T-helper 2 cell treated with Interferon-gamma antibody and Interleukin-4, amounts not matched to agents 5 μg/mL and 100 μg/mL, for 36 hours (primary cell): ENCODE data around the gene SOX30.

Experiments used
- DNase-seq: peaks from one replicate; pipeline ENCODE4 v3.0.0; 2021; ENCODE audit warnings: low spot score
- H3K27ac Mint-ChIP-seq: one replicate; pipeline ENCODE4 v1.8.0; 2021; ENCODE audit warnings: mild to moderate bottlenecking, mixed read lengths
- H3K27me3 Mint-ChIP-seq: one replicate; pipeline ENCODE4 v1.8.0; 2021; ENCODE audit warnings: low read depth, mixed read lengths
- H3K36me3 Mint-ChIP-seq: one replicate; pipeline ENCODE4 v1.8.0; 2021; ENCODE audit warnings: low read depth, mixed read lengths
- H3K4me1 Mint-ChIP-seq: one replicate; pipeline ENCODE4 v1.8.0; 2021; ENCODE audit warnings: low read depth, mixed read lengths
- H3K4me3 Mint-ChIP-seq: one replicate; pipeline ENCODE4 v1.8.0; 2022; ENCODE audit warnings: mild to moderate bottlenecking, moderate library complexity, mixed read lengths
- H3K9me3 Mint-ChIP-seq: one replicate; pipeline ENCODE4 v1.8.0; 2021; ENCODE audit warnings: mixed read lengths

The SOX30 gene

DNA sequence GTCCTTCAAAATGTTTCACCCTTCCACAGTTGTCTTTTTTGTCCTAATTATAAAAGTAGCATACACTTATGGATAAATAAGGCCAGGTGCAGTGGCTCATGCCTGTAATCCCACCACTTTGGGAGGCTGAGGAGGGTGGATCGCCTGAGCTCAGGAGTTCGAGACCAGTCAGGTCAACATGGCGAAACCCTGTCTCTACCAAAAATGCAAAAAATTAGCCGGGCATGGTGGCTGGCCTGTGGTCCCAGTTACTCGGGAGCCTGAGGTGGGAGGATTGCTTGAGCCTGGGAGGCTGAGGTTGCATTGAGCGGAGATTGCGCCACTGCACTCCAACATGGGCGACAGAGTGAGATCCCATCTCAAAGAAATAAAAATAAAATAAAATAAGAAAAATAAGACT, 20.7 kb upstream of the SOX30 start:
- peaks cover 28% of the 10 kb centered on the region for H3K27me3 Mint-ChIP-seq
- no peak for DNase-seq
- H3K27ac Mint-ChIP-seq, result no peak overlapping the region
- H3K9me3 Mint-ChIP-seq, result no peaks in the 10 kb centered on the region
- peak overlapping the region; percentile 85 for H3K4me3 Mint-ChIP-seq
- peaks cover 27% of the 10 kb centered on the region for H3K4me1 Mint-ChIP-seq
- H3K36me3 Mint-ChIP-seq, result peaks cover 4% of the 10 kb centered on the region

DNA sequence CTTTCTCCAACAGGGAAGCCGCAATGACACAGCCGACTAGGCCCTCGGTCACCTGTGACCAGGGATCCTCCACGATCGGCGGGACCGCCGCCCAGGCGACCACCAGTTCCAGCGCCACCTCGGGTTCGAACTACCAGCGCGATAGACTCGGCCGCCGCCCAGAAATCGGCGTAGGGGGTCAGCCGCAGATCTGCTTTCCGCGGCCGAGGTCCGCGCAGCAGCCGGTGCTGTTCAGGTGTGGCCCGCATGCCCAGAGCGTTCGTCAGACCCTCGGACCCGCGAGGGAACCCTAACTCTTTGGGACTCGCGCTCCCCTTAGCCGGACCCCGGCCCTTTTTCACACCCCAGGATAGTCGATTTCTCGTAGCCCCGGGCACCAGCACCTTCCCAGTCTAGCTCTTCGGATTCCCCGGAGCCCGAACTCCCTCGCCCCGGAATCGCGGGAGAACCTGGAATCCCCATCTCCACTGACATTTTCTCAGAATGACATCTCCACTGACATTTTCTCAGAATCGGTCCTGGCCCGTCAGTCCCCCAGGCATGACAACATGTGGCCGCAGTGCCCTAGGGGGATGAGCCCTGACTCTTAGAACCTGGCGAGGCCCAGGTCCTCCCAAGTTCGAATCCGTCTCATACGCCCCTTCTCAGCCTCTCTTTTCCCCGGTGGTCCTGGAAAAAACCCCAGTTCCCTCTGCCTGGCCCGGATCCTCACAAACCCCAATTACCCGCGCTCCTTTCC, 19.5 kb upstream of the SOX30 start:
- Mint-ChIP-seq H3K27ac (peak overlapping the region; percentile 78), H3K4me3 (peak overlapping the region; percentile 85), H3K27me3 (peaks cover 28% of the 10 kb centered on the region), H3K36me3 (peaks cover 4% of the 10 kb centered on the region), H3K9me3 (no peaks in the 10 kb centered on the region), H3K4me1 (peaks cover 29% of the 10 kb centered on the region)
- no peak for DNase-seq

DNA sequence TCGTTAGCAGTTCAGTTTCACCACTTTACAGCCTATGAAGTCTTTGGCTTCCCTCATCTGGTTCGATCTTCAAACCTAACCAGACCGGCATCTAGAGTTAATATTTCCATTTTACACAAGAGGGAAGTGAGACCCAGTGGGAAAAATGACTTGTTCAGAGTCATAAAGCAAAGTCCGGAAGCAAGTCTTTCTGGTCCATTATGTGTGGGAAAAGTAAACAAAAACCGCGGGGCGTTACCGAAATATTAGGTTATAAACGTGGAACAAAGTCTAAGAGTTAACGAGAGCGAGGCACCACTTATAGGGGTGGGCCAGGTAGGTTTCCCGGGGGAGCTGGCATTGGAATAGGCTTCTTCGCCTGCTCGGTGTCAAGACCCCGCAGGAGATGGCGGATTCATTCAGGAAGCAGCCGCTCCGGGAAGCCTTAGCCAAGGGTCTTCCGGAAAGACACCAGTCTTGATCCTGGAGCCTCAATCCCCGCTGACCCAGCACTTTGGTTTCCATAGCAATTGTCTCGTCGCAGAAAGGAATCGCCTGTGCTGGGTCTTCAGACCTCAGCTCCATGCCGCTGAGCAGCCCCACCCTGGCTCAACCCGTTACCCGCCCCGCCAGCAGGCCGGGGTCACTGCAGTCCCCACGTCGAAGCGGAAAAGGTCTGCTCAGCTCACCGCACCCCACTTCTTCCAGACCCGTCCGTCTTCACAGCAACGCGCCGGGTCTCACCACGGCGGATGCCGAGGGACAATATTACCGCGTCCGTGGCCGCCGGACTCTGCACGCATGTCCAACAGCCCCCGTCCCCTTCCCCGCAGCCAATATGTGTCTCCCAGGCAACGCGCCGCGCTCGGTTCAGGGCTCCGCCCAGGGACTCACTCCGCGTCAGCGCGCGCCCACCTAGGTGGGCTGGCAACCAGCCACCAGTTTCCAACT, 18.7 kb upstream of the SOX30 start, which contains the start of gene C5orf52:
C5orf52 (plus strand) TSS at position 872 of the 930 bp plus-strand sequence. CDS start 82 bp downstream, outside the sequence.
- peak; percentile 30 for DNase-seq
- Mint-ChIP-seq H3K27ac (peak within 1 kb of the TSS; percentile 78), H3K27me3 (peaks cover 28% of the 10 kb centered on the region), H3K4me1 (peaks cover 29% of the 10 kb centered on the region), H3K36me3 (peaks cover 4% of the 10 kb centered on the region), H3K9me3 (no peaks in the 10 kb centered on the region), H3K4me3 (peak within 1 kb of the TSS; percentile 85)

DNA sequence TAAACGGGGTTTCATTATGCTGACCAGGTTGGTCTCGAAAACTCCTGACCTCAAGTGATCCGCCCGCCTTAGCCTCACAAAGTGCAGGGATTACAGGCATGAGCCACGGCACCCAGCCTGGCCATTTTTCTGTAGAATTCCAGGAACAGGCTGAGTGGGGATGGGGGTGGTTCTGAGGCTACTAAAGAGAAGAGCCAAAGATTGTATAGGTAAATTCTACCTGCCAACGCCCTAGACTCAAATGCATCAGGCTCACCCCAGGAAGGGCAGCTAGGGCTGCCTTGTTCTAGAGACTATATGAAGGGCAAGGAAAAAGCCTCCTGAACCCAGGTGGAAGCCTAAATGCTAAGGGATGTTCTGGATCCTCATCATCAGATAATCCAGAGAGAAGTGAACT, 17.5 kb upstream of the SOX30 start:
- H3K9me3 Mint-ChIP-seq, result peaks cover 2% of the 10 kb centered on the region
- no peak overlapping the region for H3K27ac Mint-ChIP-seq
- peaks cover 28% of the 10 kb centered on the region for H3K27me3 Mint-ChIP-seq
- no peak for DNase-seq
- peaks cover 5% of the 10 kb centered on the region for H3K36me3 Mint-ChIP-seq
- H3K4me3 Mint-ChIP-seq, result peak overlapping the region; percentile 85
- H3K4me1 Mint-ChIP-seq, result peaks cover 29% of the 10 kb centered on the region

DNA sequence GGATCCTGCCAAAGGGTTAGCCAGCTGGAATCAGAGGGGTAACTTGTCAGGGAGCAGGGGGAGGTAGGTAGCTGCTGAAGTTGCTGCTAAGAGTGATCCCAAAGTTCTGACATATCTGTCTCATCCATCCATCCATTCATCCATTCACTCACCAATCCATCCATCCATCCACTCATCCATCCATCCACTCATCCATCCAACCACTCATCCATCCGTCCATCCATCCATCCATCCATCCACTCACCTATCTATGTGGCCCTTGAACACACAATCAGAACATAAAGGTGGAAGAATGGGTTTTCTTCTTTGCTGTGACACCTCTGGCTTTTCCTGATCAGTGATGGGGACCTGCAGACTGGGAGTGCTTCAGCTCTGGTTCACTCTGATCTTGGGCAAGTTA, 16.1 kb upstream of the SOX30 start:
- H3K9me3 Mint-ChIP-seq, result peaks cover 7% of the 10 kb centered on the region
- H3K27ac Mint-ChIP-seq, result no peak overlapping the region

DNA sequence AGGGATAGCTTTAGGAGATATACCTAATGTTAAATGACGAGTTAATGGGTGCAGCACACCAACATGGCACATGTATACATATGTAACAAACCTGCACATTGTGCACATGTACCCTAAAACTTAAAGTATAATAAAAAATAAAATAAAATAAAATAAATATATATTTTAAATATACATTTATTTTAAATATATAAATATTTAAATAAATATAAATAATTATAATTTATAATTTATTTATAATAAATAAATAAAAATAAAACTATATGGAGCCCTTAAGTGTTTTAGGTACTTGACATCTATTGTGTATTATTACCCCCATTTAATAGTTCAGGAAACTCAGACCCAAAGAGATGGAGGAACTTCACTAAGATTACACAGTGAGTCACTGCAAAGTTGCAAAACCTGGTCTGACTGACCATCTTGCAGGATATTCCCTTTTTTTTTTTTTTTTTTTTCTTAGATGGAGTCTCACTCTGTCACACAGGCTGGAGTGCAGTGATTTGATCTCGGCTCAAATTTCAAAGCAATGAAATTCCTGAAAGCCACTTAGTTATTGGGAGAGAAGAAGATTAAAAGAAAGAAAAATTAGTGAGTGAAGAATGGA, 13.3 kb upstream of the SOX30 start:
- peaks cover 4% of the 10 kb centered on the region for H3K27me3 Mint-ChIP-seq
- no peak overlapping the region for H3K27ac Mint-ChIP-seq
- DNase-seq, result no peak
- peaks cover 20% of the 10 kb centered on the region for H3K9me3 Mint-ChIP-seq
- peaks cover 15% of the 10 kb centered on the region for H3K4me1 Mint-ChIP-seq
- peaks cover 10% of the 10 kb centered on the region for H3K36me3 Mint-ChIP-seq
- H3K4me3 Mint-ChIP-seq, result no peak overlapping the region

More for the DNA sequence above, 16.1 kb upstream of the SOX30 start:
- DNase-seq, result no peak
- H3K4me3 Mint-ChIP-seq, result no peak overlapping the region
- H3K4me1 Mint-ChIP-seq, result peaks cover 29% of the 10 kb centered on the region
- H3K27me3 Mint-ChIP-seq, result peaks cover 25% of the 10 kb centered on the region
- H3K36me3 Mint-ChIP-seq, result peaks cover 12% of the 10 kb centered on the region

DNA sequence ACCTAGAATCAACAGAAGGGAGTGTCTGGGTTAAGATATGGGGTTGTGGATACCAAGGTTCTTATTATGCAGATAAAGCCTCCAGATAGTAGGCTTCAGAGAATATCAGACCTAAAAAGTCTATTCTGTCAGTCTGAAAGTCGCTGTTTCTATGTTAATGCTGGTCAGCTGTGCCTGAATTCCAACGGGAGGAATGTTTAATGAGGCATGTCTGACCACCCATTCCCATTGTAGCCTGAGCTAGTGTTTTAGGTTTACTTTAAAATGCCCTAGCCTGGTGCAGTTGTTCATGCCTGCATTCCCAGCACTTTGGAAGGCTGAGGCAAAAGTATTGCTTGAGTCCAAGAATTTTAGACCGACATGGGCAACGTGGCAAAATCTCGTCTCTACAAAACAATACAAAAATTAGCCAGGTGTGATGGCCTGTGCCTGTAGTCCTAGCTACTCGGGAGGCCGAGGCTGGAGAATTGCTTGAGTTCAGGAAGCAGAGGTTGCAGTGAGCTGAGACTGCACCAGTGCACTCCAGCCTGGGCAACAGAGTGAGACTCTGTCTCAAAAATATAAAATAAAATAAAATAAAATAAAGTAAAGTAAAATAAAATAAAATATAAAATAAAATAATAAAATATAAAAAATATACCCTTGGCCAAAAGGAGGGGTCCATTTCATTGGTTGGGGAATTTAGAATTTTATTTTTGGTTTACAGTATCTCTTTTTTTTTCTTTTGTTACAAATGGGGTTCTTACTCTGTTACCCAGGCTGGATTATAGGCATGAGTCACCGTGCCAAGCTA, 7.8 kb upstream of the SOX30 start:
- H3K9me3 Mint-ChIP-seq, result peaks cover 57% of the 10 kb centered on the region
- peaks cover 3% of the 10 kb centered on the region for H3K4me1 Mint-ChIP-seq
- peaks cover 2% of the 10 kb centered on the region for H3K27me3 Mint-ChIP-seq
- H3K27ac Mint-ChIP-seq, result no peak overlapping the region
- peaks cover 28% of the 10 kb centered on the region for H3K36me3 Mint-ChIP-seq
- DNase-seq, result no peak
- H3K4me3 Mint-ChIP-seq, result no peak overlapping the region

DNA sequence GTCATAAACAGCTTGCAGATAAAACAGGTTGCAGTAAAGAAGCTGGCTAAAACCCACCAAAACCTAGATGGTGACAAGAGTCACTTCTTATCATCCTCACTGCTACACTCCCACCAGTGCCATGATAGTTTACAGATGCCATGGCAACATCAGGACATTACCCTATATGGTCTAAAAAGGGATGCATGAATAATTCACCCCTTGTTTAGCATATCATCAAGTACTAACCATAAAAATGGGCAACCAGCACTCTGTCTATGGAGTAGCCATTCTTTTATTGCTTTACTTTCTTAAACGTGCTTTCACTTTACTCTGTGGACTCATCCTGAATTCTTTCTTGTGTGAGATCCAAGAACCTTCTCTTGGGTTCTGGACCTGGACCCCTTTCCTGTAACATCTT, 6.7 kb upstream of the SOX30 start:
- H3K4me3 Mint-ChIP-seq, result no peak overlapping the region
- H3K36me3 Mint-ChIP-seq, result peaks cover 22% of the 10 kb centered on the region
- no peak overlapping the region for H3K27ac Mint-ChIP-seq
- peaks cover 2% of the 10 kb centered on the region for H3K27me3 Mint-ChIP-seq
- DNase-seq, result no peak
- H3K9me3 Mint-ChIP-seq, result peaks cover 57% of the 10 kb centered on the region
- peaks cover 3% of the 10 kb centered on the region for H3K4me1 Mint-ChIP-seq

DNA sequence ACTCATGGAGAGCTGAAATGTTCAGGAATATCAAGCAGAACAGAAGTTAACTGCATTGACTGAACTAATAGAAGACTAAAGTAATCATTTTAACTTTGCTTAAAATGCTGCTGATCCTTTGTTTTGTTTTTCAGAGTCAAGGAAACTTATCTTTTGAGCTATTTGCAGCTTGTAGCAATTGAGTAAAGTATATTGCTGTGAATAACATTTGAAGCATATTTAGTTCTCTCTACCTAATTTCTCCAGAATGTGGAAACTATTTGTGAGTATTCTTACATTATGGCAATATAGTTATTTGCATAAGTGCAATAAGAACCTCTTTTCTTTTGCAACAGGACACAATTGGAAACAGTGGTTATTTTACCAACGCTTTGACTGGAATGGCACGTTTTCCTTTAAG, 5.3 kb upstream of the SOX30 start:
- peaks cover 4% of the 10 kb centered on the region for H3K27me3 Mint-ChIP-seq
- peaks cover 67% of the 10 kb centered on the region for H3K9me3 Mint-ChIP-seq
- no peak for DNase-seq
- H3K4me3 Mint-ChIP-seq, result no peak overlapping the region
- H3K27ac Mint-ChIP-seq, result no peak overlapping the region
- H3K4me1 Mint-ChIP-seq, result peaks cover 11% of the 10 kb centered on the region
- H3K36me3 Mint-ChIP-seq, result peaks cover 30% of the 10 kb centered on the region

DNA sequence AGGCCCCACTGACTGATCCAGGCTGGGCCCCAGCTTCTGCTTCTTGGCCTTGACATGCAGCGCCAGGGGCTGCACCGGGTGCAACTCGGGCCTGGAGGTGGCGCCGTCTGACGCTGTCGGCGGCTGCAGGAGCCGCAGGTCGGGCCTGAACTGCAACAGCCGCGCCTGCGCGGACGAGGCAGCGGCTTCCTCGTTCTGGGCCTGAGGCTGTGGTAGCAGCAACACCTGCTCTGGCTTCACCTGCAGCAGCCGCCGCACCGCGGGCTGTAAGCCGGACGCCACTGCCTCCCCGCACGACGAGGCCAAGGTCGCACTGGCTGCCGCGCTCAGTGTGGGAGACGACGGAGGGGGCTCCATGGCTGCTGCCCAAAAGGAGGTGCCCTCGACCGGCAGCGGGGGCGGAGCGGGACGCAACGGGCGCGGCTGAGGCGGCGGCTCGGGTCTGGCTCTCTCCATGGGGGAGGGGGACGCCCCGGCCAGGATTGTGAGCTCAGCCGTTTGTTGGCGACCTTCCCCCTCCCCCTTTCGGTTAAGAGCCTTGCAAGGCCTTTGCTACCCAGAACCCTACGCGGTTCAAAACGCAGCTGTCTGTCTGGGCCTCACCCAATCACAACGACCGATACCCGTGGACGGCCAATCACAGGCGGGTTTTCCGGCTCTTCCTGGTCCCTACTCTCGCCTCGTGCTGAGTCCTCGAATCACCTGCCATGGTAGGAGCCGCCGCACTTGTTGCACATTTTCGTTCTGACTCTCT, 438 bp downstream of the SOX30 start:
- H3K4me1 Mint-ChIP-seq, result peaks cover 11% of the 10 kb centered on the region
- peak; percentile 72 for DNase-seq
- H3K27me3 Mint-ChIP-seq, result peaks cover 4% of the 10 kb centered on the region
- H3K27ac Mint-ChIP-seq, result peak overlapping the region; percentile 85
- H3K36me3 Mint-ChIP-seq, result peaks cover 18% of the 10 kb centered on the region
- peak overlapping the region; percentile 75 for H3K4me3 Mint-ChIP-seq
- H3K9me3 Mint-ChIP-seq, result peaks cover 40% of the 10 kb centered on the region

DNA sequence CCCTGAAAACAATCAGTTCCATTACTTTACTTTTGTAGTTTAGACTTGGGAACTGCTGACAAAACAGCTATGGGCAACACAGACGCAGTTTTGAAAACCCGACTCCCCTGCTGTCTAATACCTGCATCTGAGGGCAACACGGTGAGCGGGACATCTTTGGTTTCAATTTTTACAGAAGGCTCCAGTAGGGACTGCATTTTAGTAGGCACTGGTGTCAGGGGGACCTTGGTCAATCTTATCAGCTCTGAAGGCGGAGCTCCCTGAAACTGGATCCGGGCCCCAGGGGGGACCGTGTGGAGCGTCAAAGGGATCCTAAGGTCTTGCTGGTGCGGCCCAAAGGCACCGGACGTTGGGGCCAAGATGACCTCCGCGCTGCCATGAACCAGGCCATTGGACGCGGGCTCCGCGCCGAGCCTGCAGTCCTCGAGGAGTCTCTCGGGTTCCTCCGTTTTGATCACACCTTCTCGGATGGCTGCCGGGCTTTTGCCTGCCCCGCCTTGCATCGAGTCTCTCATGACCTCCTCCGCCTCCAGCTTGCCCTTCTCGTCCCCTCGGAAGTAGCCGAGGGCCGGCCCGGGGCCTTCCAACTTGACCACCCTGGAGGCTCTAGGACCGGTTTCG, 1.1 kb downstream of the SOX30 start:
- Mint-ChIP-seq H3K36me3 (peaks cover 14% of the 10 kb centered on the region), H3K27me3 (peaks cover 4% of the 10 kb centered on the region), H3K27ac (no peak overlapping the region), H3K4me3 (peak overlapping the region; percentile 68), H3K4me1 (peaks cover 11% of the 10 kb centered on the region), H3K9me3 (peaks cover 34% of the 10 kb centered on the region)
- no peak for DNase-seq

DNA sequence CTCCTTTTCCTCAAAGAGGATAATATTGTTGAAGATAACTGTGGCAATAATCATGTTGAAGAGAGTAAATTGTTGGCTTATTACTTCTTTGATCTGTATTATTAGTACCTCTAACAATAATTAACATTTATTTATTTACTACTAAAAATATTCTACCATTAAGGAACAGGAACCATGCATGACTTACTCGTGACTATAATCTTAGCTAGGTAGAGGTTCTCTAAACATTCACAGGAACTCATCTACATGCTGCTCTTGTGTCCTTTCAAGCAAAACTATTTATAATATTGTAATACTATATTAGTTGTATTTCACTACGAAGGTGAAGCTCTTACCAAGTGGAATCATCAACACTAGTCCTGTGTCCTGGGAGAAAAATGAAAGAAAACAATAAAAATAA, 3.1 kb downstream of the SOX30 start:
- H3K27ac Mint-ChIP-seq, result no peak overlapping the region
- peaks cover 11% of the 10 kb centered on the region for H3K4me1 Mint-ChIP-seq
- H3K9me3 Mint-ChIP-seq, result peaks cover 17% of the 10 kb centered on the region
- peaks cover 14% of the 10 kb centered on the region for H3K36me3 Mint-ChIP-seq
- H3K4me3 Mint-ChIP-seq, result no peak overlapping the region
- DNase-seq, result no peak
- peaks cover 6% of the 10 kb centered on the region for H3K27me3 Mint-ChIP-seq
